H9 (cell line): ENCODE measurements around the gene MUTYH. TPM values are rescaled to one million over a fixed set of nuclear protein-coding genes. Genes with fewer than 3 reads are reported as not detected.

ENCODE experiments used
- DNase-seq: peaks from one replicate; pipeline ENCODE4 v3.0.0-alpha.2; 2017
- H2AFZ ChIP-seq: one replicate; pipeline ENCODE4 v1.6.1; 2013; ENCODE audit warnings: mild to moderate bottlenecking, low read length, control low read depth, moderate library complexity
- H2AK5ac ChIP-seq: 2 replicates; pipeline ENCODE4 v1.6.1; 2013; ENCODE audit warnings: low read length, control low read depth, mixed read lengths; ENCODE audit not compliant: insufficient read length
- H2BK120ac ChIP-seq: one replicate; pipeline ENCODE4 v1.6.1; 2013; ENCODE audit warnings: low read depth, mild to moderate bottlenecking, low read length, control low read depth, inconsistent platforms; ENCODE audit not compliant: poor library complexity, severe bottlenecking
- H2BK12ac ChIP-seq: 2 replicates; pipeline ENCODE4 v1.6.1; 2013; ENCODE audit warnings: low read length, control low read depth, mixed read lengths, low read depth; ENCODE audit not compliant: insufficient read length
- H2BK15ac ChIP-seq: 2 replicates; pipeline ENCODE4 v1.6.1; 2013; ENCODE audit warnings: low read depth, low read length, control low read depth
- H2BK20ac ChIP-seq: one replicate; pipeline ENCODE4 v1.6.1; 2013; ENCODE audit warnings: low read depth, mild to moderate bottlenecking, low read length, control low read depth, inconsistent platforms; ENCODE audit not compliant: poor library complexity, severe bottlenecking
- H2BK5ac ChIP-seq: 2 replicates; pipeline ENCODE4 v1.6.1; 2013; ENCODE audit warnings: low read length, control low read depth, mixed read lengths; ENCODE audit not compliant: insufficient read length
- H3K14ac ChIP-seq: 2 replicates; pipeline ENCODE4 v1.6.1; 2013; ENCODE audit warnings: low read length, control low read depth; ENCODE audit not compliant: insufficient read depth
- H3K18ac ChIP-seq: 2 replicates; pipeline ENCODE4 v1.6.1; 2013; ENCODE audit warnings: low read depth, mild to moderate bottlenecking, mixed read lengths, low read length, control low read depth; ENCODE audit not compliant: insufficient read length
- H3K23ac ChIP-seq: 2 replicates; pipeline ENCODE4 v1.6.1; 2013; ENCODE audit warnings: low read length, control low read depth, mixed read lengths, low read depth; ENCODE audit not compliant: insufficient read length
- H3K23me2 ChIP-seq: 2 replicates; pipeline ENCODE4 v1.6.1; 2013; ENCODE audit warnings: low read depth, mild to moderate bottlenecking, mixed read lengths, low read length, control low read depth; ENCODE audit not compliant: insufficient read length, poor library complexity, severe bottlenecking
- H3K27ac ChIP-seq: 2 replicates; pipeline ENCODE4 v1.5.1; 2013; ENCODE audit warnings: low read length, control low read depth, mixed read lengths, low read depth; ENCODE audit not compliant: insufficient read length
- H3K27me3 ChIP-seq: 2 replicates; pipeline ENCODE4 v1.6.1; 2013; ENCODE audit warnings: low read length, control low read depth, inconsistent platforms; ENCODE audit not compliant: insufficient read depth
- H3K4ac ChIP-seq: 2 replicates; pipeline ENCODE4 v1.6.1; 2013; ENCODE audit warnings: low read depth, mild to moderate bottlenecking, control low read depth, inconsistent platforms, low read length, moderate library complexity
- H3K4me1 ChIP-seq: 2 replicates; pipeline ENCODE4 v1.6.1; 2013; ENCODE audit warnings: low read length, control low read depth, inconsistent platforms; ENCODE audit not compliant: insufficient read depth
- H3K4me2 ChIP-seq: 2 replicates; pipeline ENCODE4 v1.6.1; 2013; ENCODE audit warnings: low read length, control low read depth, mixed read lengths; ENCODE audit not compliant: insufficient read length, insufficient read depth
- H3K56ac ChIP-seq: 2 replicates; pipeline ENCODE4 v1.6.1; 2013; ENCODE audit warnings: low read depth, mild to moderate bottlenecking, mixed read lengths, low read length, control low read depth; ENCODE audit not compliant: insufficient read length
- H3K79me1 ChIP-seq: 2 replicates; pipeline ENCODE4 v1.6.1; 2013; ENCODE audit warnings: low read depth, mild to moderate bottlenecking, moderate library complexity, low read length, control low read depth, inconsistent platforms; ENCODE audit not compliant: insufficient read depth, poor library complexity, severe bottlenecking
- H3K79me2 ChIP-seq: 2 replicates; pipeline ENCODE4 v1.6.1; 2013; ENCODE audit warnings: low read length, control low read depth, inconsistent platforms; ENCODE audit not compliant: insufficient read depth
- H3K9ac ChIP-seq: 2 replicates; pipeline ENCODE4 v1.6.1; 2013; ENCODE audit warnings: low read length, control low read depth, mixed read lengths; ENCODE audit not compliant: insufficient read length; ENCODE audit errors: extremely low read depth
- H3K9me3 ChIP-seq: one replicate; pipeline ENCODE4 v1.6.1; 2013; ENCODE audit warnings: low read depth, low read length, inconsistent platforms; ENCODE audit not compliant: control insufficient read depth
- H3T11ph ChIP-seq: one replicate; pipeline ENCODE4 v1.6.1; 2013; ENCODE audit warnings: mild to moderate bottlenecking, low read length, control low read depth, inconsistent platforms
- H4K20me1 ChIP-seq: one replicate; pipeline ENCODE4 v1.6.1; 2013; ENCODE audit not compliant: control insufficient read depth, insufficient read length, insufficient read depth
- H4K5ac ChIP-seq: 2 replicates; pipeline ENCODE4 v1.6.1; 2013; ENCODE audit warnings: low read depth, mild to moderate bottlenecking, mixed read lengths, low read length, control low read depth; ENCODE audit not compliant: insufficient read length
- H4K8ac ChIP-seq: replicated peaks from 2 replicates; pipeline ENCODE4 v1.6.1; 2013; ENCODE audit warnings: low read length, control low read depth, mixed read lengths, low read depth; ENCODE audit not compliant: insufficient read length
- H4K91ac ChIP-seq: 2 replicates; pipeline ENCODE4 v1.6.1; 2013; ENCODE audit warnings: low read depth, mild to moderate bottlenecking, moderate library complexity, mixed read lengths, low read length, control low read depth; ENCODE audit not compliant: insufficient read length
- H3K27ac Mint-ChIP-seq, 3 experiments: 2 replicates in 2 of 3; 3 replicates in 1 of 3; pipeline ENCODE4 v1.8.0; 2020 to 2021; ENCODE audit warnings: mixed read lengths in 3 of 3, mild to moderate bottlenecking in 1 of 3, moderate library complexity in 1 of 3
- H3K27me3 Mint-ChIP-seq: 2 replicates; pipeline ENCODE4 v1.8.0; 2021; ENCODE audit warnings: low read depth, mild to moderate bottlenecking, moderate library complexity, mixed read lengths
- H3K36me3 Mint-ChIP-seq, 3 experiments: 2 replicates in 2 of 3; 3 replicates in 1 of 3; pipeline ENCODE4 v1.8.0; 2020 to 2021; ENCODE audit warnings: low read depth in 3 of 3, mixed read lengths in 3 of 3; ENCODE audit not compliant: insufficient read depth in 1 of 3
- H3K4me1 Mint-ChIP-seq, 2 experiments: 2 replicates each; pipeline ENCODE4 v1.8.0; 2020; ENCODE audit warnings: mixed read lengths in 2 of 2
- H3K4me3 Mint-ChIP-seq, 2 experiments: 2 replicates in 1 of 2; 3 replicates in 1 of 2; pipeline ENCODE4 v1.8.0; 2020 to 2021; ENCODE audit warnings: mild to moderate bottlenecking in 2 of 2, mixed read lengths in 2 of 2, moderate library complexity in 1 of 2
- H3K9me3 Mint-ChIP-seq, 2 experiments: 2 replicates in 1 of 2; 3 replicates in 1 of 2; pipeline ENCODE4 v1.8.0; 2020; ENCODE audit warnings: mild to moderate bottlenecking in 2 of 2, mixed read lengths in 2 of 2, moderate library complexity in 1 of 2
- WGBS: extraction: QIAGEN DNeasy Blood & Tissue Kit; methylation state at CpG from one replicate; pipeline ENCODE4 v1.1.7; 2013; ENCODE audit warnings: missing lambda C conversion rate, low lambda C conversion rate, mixed read lengths; ENCODE audit not compliant: insufficient read length; ENCODE audit errors: extremely low coverage; 5-methylcytosine and 5-hydroxymethylcytosine counted together
- total RNA-seq: library from RNA; stranded (reverse); gene quantifications from 2 replicates; pipeline ENCODE4 v1.2.1, GENCODE V29; 2021
- TF ChIP-seq, protein P1 (sequence below): fragments of 200-600 bp; sonication (generic); conservative IDR thresholded peaks from 3 replicates; pipeline ENCODE4 v1.8.0; 2021; ENCODE audit warnings: antibody characterized with exemption, mild to moderate bottlenecking

The MUTYH gene
- total RNA-seq, 1 experiment from 2014 or later = 52.6 TPM

DNA sequence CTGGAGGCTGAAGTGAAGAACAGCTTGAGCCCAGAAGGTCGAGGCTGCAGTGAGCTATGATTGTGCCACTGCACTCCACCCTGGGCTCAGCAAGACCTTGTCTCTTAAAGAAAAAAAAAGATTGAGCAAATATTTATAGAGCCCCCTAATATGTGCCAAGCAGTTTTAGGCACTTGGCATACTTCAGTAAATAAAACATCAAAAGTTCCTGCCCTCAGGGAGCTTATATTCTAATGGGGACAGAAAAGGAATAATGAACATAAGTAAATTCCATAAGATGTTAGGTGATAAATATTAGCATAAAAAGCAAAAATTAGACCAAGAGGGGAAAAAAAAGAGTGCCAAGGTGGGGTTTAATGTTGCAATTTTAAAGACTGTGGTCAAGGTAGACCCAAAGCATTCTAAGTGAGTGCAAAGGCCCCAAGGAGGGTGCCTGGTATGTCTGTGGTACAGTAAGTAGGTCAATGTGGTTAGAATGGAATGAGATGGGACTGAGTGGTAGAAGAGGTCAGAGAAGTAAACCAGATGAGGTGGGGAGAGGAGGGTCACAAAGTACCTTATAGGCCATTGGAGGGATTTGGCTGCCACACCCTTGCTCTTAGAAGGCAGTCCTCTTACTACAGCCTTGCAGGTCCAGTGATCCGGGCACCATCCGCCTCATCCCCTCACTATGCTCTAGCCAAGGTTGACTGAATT lies 2.5 kb downstream of the MUTYH start:
- H3K27ac ChIP-seq = no peak overlapping the region
- H4K8ac ChIP-seq = no peak overlapping the region
- H2BK120ac ChIP-seq = no peak overlapping the region
- peaks cover 26 to 41% of the 10 kb centered on the region in 2 experiments for H3K4me1 Mint-ChIP-seq
- H4K5ac ChIP-seq = no peak overlapping the region
- no peak overlapping the region for H2AK5ac ChIP-seq
- H2BK15ac ChIP-seq = no peak overlapping the region
- no peaks in the 10 kb centered on the region for H3K27me3 ChIP-seq
- no peak overlapping the region for H3T11ph ChIP-seq
- no peak overlapping the region for H2AFZ ChIP-seq
- H2BK20ac ChIP-seq = no peak overlapping the region
- no peak overlapping the region for H3K4ac ChIP-seq
- no peak for DNase-seq
- WGBS = no CpG with 5 or more reads among the region's 3 CpGs
- H3K4me1 ChIP-seq = peaks cover 5% of the 10 kb centered on the region; the same call in 1 of the 2 replicates
- H3K56ac ChIP-seq = no peak overlapping the region
- H3K9me3 Mint-ChIP-seq = 0 out of 5 replicates have a peak, but pooled peaks cover 0 to 4% of the 10 kb centered on the region in 2 experiments
- peak overlapping the region in 2 of 3 experiments; percentile 48 to 81; a peak in 3 of 7 replicates for H3K27ac Mint-ChIP-seq
- H3K18ac ChIP-seq = no peak overlapping the region
- TF ChIP-seq, protein P1, sequence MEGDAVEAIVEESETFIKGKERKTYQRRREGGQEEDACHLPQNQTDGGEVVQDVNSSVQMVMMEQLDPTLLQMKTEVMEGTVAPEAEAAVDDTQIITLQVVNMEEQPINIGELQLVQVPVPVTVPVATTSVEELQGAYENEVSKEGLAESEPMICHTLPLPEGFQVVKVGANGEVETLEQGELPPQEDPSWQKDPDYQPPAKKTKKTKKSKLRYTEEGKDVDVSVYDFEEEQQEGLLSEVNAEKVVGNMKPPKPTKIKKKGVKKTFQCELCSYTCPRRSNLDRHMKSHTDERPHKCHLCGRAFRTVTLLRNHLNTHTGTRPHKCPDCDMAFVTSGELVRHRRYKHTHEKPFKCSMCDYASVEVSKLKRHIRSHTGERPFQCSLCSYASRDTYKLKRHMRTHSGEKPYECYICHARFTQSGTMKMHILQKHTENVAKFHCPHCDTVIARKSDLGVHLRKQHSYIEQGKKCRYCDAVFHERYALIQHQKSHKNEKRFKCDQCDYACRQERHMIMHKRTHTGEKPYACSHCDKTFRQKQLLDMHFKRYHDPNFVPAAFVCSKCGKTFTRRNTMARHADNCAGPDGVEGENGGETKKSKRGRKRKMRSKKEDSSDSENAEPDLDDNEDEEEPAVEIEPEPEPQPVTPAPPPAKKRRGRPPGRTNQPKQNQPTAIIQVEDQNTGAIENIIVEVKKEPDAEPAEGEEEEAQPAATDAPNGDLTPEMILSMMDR = no peak
- no peak overlapping the region for H3K23ac ChIP-seq
- no peak overlapping the region for H3K14ac ChIP-seq
- H3K79me2 ChIP-seq = peaks cover 8% of the 10 kb centered on the region; the same call in 1 of the 2 replicates
- H3K9me3 ChIP-seq = no peaks in the 10 kb centered on the region
- no peak overlapping the region for H2BK12ac ChIP-seq
- H3K36me3 Mint-ChIP-seq = peaks cover 27 to 50% (median 50%) of the 10 kb centered on the region in 3 experiments
- no peak overlapping the region for H4K91ac ChIP-seq
- H3K27me3 Mint-ChIP-seq = no peaks in the 10 kb centered on the region
- H2BK5ac ChIP-seq = no peak overlapping the region
- H3K23me2 ChIP-seq = no peaks in the 10 kb centered on the region
- no peaks in the 10 kb centered on the region for H4K20me1 ChIP-seq
- H3K4me2 ChIP-seq = no peak overlapping the region
- H3K9ac ChIP-seq = no peak overlapping the region
- peak overlapping the region; percentile 55 to 100; a peak in 4 of 5 replicates for H3K4me3 Mint-ChIP-seq
- H3K79me1 ChIP-seq = no peaks in the 10 kb centered on the region
